ENCODE data around the gene GARIN5B. TPM values are rescaled to one million over a fixed set of nuclear protein-coding genes. Genes with fewer than 3 reads are reported as not detected.

Gene GARIN5B
- polyA plus RNA-seq, 10 donors: 0.07 TPM; not detected in 9

DNA sequence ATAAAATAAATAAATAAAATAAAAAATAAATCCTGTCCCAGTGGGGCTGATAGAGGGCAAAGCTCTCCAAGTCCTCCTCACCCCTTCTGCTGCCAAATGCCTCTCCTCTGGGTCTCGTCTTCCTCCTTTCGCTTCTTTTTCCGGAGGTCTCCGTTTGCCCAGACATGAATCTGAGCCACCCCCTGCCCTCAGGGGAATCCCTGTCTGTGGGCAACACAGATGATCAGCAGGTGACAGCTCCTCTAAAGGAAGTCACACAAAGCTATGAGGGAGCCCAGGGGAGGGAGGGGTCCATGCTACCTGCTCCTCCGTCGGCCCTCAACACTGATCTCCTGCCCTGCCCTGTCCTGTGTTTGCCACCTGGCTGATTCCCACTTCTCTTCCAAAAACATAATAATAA is 38.4 kb downstream of the GARIN5B start:
- DNase-seq: no peak

DNA sequence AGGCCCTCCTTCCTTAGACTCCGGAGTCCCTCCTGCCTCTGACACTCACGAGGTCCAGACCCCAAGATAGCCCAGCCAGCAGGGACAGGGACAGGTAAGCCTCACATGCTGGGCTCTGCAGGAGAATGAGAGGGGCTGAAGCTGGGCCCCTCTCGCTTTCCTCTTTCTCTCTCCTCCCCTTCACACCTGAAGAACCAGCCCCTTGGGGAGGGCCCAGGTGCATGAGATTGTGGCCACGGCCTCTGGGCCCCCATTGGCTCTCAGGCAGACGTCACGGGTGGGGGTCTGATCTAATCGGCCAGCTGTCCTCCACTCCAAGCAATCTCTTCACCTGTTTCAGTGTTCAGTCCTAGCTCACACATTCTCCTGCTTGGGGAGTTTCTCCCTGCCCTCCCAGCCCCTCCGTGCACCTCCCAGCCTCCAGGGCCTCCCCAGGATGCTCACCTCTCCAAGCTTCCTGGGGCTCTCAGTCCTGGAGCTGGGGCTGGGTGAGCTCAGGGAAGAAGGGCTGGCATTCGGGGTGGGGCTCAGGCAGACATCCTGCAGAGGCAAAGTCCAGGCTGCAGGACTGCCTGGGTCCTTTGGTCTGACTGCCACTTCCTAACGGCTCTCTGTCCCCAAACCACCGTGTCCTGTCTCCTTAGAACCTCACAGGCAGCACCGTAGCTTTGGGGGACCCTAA is 40.7 kb downstream of the GARIN5B start:
- no peak for DNase-seq

DNA sequence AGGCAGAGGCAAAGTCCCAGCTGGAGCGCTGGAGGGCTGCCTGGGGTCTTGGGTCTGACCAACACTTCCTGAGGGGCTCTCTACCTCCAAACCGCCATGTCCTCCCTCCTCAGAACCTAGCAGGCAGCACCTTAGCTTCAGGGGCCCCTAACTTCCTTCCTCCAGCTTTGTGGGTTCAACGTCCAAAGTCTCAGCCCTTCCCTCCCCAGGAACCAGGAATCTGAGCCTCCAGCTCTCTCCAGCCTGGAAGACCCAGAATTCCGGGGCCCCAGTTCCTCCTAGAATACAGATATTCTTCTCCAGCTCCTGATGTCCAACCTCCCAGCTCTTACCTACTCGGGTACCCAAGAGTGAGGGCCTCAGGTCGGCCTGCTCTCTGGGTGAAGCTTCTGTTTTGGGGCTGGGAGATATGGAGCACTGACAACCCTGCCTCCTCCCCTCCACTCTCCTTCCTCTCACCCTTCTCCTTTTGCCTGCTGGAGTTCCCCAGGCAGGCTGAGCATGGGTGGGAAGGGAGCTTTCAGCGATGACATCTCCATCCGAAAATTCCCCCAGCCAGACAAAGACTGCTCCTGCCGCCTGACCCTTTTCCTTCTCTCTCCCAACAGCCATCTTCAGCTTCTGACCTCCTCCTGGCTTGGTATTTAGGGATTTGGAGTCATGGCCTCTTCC is 41.5 kb downstream of the GARIN5B start:
- DNase-seq: no peak

DNA sequence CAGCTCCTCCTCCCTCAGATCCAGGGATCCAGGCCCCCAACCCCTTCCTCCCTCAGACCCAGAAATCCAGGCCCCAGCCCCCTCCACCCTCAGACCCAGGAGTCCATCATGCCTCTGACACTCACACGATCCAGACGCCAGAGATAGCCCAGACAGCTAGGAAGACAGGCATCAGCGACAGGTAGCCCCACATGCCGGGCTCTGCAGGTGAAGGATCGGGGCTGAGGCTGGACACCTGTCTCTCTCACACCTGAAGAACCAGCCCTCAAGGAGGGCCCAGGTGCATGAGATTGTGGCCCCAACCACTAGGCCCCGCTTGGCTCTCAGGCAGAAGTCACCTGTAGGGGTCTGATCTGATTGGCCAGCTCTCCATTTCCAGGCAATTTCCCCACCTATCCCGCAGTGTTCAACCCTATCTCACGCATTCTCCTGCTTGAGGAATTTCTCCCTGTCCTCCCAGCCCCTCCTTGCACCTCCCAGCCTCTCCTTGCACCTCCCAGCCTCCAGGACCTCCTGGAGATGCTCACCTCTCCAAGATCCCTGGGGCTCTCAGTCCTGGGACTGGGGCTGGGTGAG is 42.1 kb downstream of the GARIN5B start:
- no peak for DNase-seq

DNA sequence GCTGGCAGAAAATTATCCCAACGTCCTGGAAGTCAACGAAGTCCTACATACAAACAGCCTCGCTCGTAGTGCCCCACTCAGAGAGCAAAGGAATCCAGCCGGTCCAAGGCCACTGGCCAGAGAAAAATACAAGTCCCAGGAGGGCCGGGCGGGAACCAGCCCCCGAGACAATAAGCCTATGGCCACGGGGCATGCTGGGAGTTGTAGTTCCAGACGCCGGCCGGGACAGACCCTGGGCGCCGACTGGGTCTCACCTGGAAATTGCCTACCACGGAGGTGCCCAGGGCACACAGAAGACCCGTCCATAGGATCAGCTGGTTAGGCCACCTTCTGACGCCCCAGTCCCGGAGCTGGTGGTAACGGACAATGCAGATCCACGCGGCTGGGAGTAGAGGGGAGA is 43.3 kb downstream of the GARIN5B start:
- no peak for DNase-seq

DNA sequence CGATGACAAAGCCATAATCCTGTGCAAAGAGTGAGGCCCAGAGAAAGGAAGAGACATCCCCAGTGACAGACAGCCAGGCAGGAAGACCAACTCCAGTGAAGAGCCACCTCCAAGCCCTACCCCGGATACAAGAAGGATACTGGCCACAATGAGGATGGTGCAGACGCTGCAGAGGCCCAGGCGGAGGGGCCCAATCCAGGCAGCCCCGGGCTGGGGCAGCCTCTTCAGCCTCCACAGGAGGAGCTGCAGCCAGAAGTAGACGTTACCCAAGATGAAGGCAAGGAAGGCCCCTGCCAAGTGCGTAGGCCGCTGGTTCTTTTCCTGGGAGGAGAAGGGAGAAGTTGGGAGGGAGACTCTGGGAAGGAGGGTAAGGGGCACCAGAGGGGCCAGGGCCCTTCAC is 46.4 kb downstream of the GARIN5B start:
- DNase-seq: no peak

DNA sequence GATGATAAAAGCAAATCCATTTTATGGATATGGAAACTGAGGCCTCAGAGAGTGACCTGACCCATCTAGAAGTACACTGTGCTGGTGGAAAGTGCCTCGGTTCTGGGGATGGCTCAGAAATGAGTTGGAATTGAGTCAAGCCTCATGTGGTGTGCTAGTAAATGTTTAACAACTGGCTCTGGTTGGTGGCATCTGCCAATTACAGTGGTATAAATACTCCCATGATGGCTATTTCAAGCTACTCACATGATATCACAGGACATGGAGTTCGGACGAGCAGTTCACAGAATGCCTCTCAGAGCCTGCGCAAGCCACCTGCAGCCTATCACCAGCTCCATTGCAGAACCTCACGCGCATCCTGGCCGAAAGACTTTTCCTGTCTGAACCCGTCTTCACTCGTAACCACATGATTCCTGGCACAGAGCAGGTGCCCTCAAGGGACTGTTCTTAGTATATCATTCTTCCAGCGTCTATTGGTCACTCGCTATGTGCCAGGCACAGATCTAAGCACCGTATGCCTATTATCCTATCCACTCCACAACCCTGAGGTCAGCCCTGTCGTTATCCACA is 47.0 kb downstream of the GARIN5B start:
- DNase-seq: no peak

DNA sequence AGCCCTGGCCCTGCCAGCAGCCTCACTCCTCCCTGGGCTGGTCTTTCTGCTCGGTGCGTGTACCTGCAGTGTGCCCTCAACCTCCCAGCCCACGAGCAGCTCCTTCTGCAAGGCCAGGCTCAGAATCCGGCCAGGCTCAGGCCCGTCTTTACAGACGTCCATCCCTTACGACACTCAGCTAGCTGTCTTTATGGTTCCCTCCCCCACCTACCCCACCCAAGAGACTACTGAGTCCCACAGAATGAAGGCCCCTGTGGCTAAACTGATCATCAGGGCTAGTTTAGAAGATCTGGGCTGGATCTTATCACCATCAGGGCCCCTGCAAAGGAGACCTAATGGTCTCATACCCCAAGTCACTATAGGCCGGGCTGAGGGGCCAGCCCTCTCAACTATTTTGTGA is 48.7 kb downstream of the GARIN5B start:
- DNase-seq: no peak

DNA sequence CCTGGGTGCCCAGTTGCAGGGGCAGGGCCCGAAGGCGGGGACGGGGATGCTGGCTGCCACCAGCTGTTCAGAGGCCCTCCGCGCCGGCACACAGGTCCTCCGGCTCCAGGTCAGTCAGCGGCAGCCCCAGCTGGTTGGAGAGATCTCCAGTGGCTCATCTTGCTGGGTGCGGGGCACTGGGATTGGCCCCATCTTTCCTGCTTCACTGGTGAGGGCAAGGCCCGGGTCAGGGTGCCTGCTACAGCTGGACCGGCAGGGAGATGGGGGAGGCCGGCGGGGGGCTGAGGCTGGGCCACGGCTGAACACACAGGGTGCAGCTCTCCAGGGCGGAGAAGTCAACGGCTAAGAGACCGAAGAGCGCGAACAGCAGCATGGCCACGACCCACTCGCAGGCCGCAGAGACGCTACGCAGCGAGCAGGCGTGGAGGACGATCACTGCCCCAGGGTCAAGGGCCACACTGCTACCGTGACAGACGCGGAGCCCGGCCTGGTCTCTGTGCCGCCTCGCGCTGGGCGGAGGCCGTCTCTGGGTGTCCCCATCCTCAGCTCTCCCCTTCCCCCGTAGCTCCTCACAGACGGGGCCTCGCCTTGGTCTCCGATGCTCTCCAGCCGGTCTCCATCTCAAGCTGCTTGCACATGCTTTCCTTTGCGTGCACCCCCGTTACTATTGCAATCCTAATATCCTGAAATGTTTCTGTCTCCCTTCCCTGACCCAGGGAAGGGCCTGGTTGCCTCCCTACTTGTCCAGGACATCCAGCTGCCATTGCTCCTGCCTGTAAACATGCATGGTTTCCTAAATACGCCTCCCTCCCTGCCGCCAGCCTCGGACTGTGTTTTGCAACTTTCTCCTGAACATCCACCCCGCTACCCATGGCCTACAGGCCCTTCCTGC is 50.2 kb downstream of the GARIN5B start:
- DNase-seq: no peak

DNA sequence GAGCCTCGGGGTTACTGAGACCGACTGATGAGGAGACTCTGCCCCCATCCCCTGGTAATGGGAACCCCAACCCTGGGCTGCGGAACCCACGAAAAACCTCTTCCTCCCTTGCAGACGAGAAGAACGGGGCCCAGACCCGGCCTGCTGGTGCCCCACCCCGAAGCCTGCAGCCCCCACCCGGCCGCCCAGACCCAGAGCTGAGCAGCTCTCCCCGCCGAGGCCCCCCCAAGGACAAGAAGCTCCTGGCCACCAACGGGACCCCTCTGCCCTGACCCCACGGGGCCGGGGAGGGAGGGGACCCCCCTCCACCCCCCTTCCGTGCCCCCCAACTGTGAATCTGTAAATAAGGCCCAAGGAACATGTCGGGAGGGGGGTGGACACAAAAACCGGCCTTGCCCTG is 51.3 kb downstream of the GARIN5B start:
- DNase-seq: no peak

DNA sequence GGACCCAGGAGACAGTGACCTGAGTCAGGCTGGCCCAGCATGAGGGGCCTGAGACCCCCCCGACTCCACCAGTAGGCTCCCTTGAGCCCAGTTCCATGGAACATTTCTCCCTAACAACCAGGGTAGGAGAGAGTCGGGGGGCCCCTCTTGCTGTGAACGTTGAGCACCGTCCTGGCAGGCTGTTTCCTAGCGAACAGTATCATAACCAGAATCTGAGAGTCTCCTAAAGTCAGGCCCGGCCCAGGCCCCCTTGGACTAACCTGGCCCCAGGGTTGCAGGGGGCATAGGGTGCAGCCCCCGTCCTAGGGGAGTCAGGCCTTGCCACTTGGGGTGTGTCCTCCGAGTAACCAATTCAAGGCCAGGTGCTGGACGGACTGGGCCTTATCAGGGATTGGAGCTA is 51.7 kb downstream of the GARIN5B start:
- DNase-seq: no peak

DNA sequence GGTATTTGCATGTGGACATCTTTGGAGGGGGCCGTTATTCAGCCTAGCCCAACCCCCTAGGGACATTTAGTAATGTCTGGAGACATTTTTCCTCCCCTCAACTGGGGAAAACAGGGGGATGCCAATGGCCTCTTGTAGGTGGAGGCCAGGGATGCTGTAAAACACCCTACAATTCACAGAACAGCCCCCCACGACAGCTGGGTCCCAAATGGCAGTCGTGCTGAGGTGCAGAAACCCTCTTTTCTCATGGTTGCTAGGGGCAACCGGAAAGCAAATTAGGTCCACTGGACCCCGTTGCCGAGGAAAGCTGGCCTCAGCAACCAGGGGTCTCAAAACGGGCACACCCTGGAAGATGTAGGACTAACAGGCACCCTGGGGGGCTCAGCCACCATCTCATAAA is 52.6 kb downstream of the GARIN5B start:
- DNase-seq: no peak

DNA sequence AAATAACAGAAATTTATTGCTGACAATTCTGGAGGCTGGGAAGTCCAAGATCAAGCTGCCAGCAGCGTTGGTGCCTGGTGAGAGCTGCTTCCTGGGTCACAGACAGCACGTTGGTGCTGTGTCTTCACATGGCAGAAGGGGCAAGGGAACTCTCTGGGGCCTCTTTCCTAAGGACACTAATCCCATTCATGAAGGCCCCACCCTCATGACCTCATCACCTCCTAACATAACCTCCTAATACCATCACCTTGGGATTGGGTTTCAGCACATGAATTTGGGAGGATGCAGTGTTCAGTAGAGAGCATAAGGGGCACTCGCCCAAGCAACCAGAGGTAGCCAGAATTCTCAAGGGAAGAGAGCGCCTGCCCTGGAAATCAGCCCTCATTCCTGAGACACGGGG is 53.6 kb downstream of the GARIN5B start:
- DNase-seq: no peak

DNA sequence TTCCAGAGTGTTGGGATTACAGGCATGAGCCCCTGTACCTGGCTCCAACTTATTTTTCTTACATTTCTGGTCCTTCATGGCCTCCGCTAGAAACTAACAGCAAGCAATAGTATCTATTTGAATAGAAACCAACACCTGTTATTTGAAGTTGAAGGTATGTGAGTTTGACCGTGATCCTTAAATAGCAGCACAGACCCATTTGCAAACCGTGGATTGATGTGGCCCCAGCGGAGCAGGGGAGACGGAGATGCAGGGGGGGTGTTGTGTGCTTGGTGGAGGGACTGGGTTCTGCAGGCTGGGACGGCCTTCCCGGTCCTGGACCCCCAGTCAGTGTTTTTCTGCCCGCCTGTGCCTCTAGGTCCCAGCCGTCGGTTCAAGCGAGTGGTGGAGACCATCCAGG is 54.8 kb downstream of the GARIN5B start:
- DNase-seq: no peak

DNA sequence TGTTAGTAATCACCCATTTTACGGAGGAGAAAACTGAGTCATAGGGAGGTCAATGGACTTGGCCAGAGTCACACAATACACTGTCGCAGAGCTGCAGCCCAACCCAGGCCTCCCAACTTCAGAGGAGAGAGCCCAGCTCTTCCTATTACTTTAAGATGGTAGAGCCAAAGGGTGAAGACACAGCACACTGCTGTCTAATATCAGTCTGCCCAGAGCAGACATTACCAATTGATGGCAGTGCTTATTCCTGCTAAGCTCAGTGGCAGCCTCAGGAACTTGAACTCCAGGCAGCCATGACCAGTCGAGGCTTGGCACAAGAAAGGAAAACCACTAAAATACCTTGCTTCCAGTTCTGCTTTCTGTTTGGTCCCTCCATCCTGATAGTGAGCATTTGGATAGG is 56.3 kb downstream of the GARIN5B start:
- DNase-seq: no peak

DNA sequence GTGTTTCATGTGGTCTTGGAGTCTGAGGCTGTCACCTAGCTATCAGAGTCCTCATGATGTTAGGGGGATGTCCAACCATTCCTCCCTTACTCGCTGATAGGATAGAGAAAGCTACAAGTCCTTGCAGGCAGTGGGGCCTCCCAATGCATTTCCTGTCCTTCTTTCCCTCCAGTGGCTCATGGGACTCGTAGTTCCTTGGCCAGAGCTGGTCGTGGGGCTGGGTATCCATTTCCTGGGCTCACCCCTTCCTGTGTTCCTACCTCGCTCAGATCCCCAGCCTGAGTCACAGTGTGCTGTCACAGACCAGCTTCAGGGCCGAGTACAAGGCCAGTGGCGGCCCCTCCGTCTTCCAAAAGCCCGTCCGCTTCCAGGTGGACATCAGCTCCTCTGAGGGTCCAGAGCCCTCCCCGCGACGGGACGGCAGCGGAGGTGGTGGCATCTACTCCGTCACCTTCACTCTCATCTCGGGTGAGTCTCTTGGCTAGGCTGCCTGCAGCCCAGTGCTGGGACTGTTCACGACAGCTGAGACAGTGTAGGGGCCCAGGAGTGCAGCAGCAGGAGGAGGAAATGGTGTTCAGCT is 57.0 kb downstream of the GARIN5B start:
- DNase-seq: no peak

DNA sequence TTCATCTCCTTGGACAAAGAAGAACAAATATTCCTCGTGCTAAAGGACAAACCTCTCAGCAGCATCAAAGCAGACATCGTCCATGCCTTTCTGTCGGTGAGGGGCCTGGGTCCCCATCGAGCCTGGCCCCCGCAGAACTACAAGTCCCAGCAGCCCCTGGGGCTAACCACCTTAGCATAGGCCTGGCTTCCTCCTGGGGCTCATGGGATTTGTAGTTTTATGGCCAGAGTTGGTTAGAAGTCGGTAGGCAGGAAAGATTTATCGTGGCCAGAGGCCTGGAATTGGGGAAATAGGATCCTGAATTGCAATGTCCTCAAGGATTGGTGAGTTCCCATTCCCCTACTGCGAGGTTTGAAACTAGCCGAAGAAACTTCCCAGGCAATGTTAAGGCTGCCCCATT is 57.6 kb downstream of the GARIN5B start:
- peak in 2 of 3 donors; percentile 23 to 62 for DNase-seq

DNA sequence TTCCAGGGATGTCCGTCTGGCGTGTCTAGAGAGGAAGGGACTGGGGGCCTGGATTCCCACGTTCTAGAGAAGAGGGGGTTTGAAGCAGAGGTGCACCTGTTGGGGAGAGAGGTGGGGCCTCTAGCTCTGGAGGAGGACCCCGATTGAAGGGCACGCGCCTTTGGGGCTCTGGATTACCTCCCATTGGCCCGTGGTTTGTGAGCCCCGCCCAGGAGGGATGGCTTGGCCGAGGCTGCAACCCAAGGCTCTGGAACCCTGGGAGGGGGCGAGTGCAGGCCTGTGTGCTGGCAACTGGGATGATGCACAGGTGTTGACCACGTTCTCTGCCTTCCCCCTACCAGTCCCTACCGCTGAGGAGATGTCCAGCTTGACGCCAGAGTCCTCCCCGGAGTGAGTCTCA is 58.1 kb downstream of the GARIN5B start:
- no peak for DNase-seq

Measured in muscle of back (tissue), 11 donors.